PC-3 (cell line): Measurements from ENCODE around the gene KNTC1. TPM values are rescaled to one million over a fixed set of nuclear protein-coding genes. Genes with fewer than 3 reads are reported as not detected.

ENCODE experiments used
- ATAC-seq: fragments of 200-7000 bp; cut with Tn5 transposase; 2 replicates; pipeline ENCODE4 v1.9.1; 2020; ENCODE audit warnings: mild to moderate bottlenecking, moderate library complexity
- BruUV-seq: library from RNA; stranded (reverse); fragments of 400-500 nt; replicated peaks from 2 replicates; lab custom pipeline; 2021; lab: Mats Ljungman, UMichigan
- CTCF ChIA-PET: fragments of 300-600 bp; sonication (Branson Sonifier 250); formaldehyde crosslinking; loops from one replicate; lab custom pipeline; 2022; ENCODE audit warnings: antibody characterized with exemption; lab: Charles Lee
- POLR2A ChIA-PET: fragments of 300-600 bp; sonication (Branson Sonifier 250); formaldehyde crosslinking; loops from one replicate; lab custom pipeline; 2022; ENCODE audit warnings: antibody characterized with exemption; ENCODE audit not compliant: unreplicated experiment; lab: Charles Lee
- DNase-seq: peaks from one replicate; pipeline ENCODE4 v3.0.0-alpha.2; 2015
- H2AFZ ChIP-seq: fragments of 300-600 bp; sonication (generic); 2 replicates; pipeline ENCODE4 v1.6.0; 2016; ENCODE audit warnings: antibody characterized with exemption, low read length
- H3F3A ChIP-seq: fragments of 300-600 bp; sonication (generic); one replicate; pipeline ENCODE4 v1.6.0; 2017; ENCODE audit warnings: antibody characterized with exemption, low read length, control low read depth, mild to moderate bottlenecking; ENCODE audit not compliant: unreplicated experiment
- H3K27ac ChIP-seq: fragments of 300-600 bp; sonication (generic); 2 replicates; pipeline ENCODE4 v1.5.1; 2016; ENCODE audit warnings: mild to moderate bottlenecking, low read length
- H3K27me3 ChIP-seq: fragments of 300-600 bp; sonication (generic); 2 replicates; pipeline ENCODE4 v1.6.1; 2016; ENCODE audit warnings: low read length, mixed read lengths
- H3K36me3 ChIP-seq: fragments of 300-600 bp; sonication (generic); 2 replicates; pipeline ENCODE4 v1.6.1; 2016; ENCODE audit warnings: low read depth, mixed run types, low read length, mixed read lengths
- H3K4me1 ChIP-seq: fragments of 300-600 bp; sonication (generic); 2 replicates; pipeline ENCODE4 v1.5.1; 2016; ENCODE audit warnings: low read length; ENCODE audit not compliant: insufficient read depth
- H3K4me2 ChIP-seq: fragments of 300-600 bp; sonication (generic); 2 replicates; pipeline ENCODE4 v1.6.0; 2016; ENCODE audit warnings: low read length
- H3K4me3 ChIP-seq: fragments of 300-600 bp; sonication (generic); 2 replicates; pipeline ENCODE4 v1.5.1; 2016; ENCODE audit warnings: mild to moderate bottlenecking, low read length, mixed read lengths
- H3K79me2 ChIP-seq: fragments of 300-600 bp; sonication (generic); 2 replicates; pipeline ENCODE4 v1.6.1; 2017; ENCODE audit warnings: low read length, mixed read lengths
- H3K9ac ChIP-seq: fragments of 300-600 bp; sonication (generic); 2 replicates; pipeline ENCODE4 v1.6.0; 2016; ENCODE audit warnings: mild to moderate bottlenecking, low read length
- H3K9me2 ChIP-seq: fragments of 300-600 bp; sonication (generic); replicated peaks from 2 replicates; pipeline ENCODE4 v1.6.1; 2016; ENCODE audit warnings: mixed run types, low read length, mixed read lengths
- H3K9me3 ChIP-seq: fragments of 300-600 bp; sonication (generic); 2 replicates; pipeline ENCODE4 v1.6.1; 2016; ENCODE audit warnings: low read length, mixed read lengths
- H4K20me1 ChIP-seq: fragments of 300-600 bp; sonication (generic); 2 replicates; pipeline ENCODE4 v1.6.1; 2016; ENCODE audit warnings: low read length, mixed read lengths
- EZH2 ChIP-seq: fragments of 300-600 bp; sonication (generic); IDR thresholded peaks from one replicate; pipeline ENCODE4 v1.6.1; 2017; ENCODE audit warnings: antibody characterized with exemption, mild to moderate bottlenecking, low read length; ENCODE audit not compliant: unreplicated experiment
- EZH2phosphoT487 ChIP-seq: fragments of 300-600 bp; sonication (generic); IDR thresholded peaks from 2 replicates; pipeline ENCODE4 v1.6.1; 2018; ENCODE audit warnings: mild to moderate bottlenecking, antibody characterized with exemption, low read length, borderline replicate concordance
- intact Hi-C: fragments of 100-400 bp; cut with micrococcal nuclease; formaldehyde crosslinking; loops from 2 replicates; pipeline ENCODE4 v1.9.0; 2023
- total RNA-seq: library from RNA; depleted of rRNA; stranded (reverse); fragments of >200 nt; gene quantifications from 2 replicates; pipeline ENCODE4 v1.2.3, GENCODE V29; 2014; rRNA removed
- TF ChIP-seq, protein P1 (sequence below): fragments of 300-600 bp; sonication (generic); conservative IDR thresholded peaks from 2 replicates; pipeline ENCODE4 v1.5.1; 2017; ENCODE audit warnings: antibody characterized with exemption, low read depth, mild to moderate bottlenecking, low read length

The KNTC1 gene
- total RNA-seq, 1 experiment from 2014 or later, result 80.3 TPM

DNA sequence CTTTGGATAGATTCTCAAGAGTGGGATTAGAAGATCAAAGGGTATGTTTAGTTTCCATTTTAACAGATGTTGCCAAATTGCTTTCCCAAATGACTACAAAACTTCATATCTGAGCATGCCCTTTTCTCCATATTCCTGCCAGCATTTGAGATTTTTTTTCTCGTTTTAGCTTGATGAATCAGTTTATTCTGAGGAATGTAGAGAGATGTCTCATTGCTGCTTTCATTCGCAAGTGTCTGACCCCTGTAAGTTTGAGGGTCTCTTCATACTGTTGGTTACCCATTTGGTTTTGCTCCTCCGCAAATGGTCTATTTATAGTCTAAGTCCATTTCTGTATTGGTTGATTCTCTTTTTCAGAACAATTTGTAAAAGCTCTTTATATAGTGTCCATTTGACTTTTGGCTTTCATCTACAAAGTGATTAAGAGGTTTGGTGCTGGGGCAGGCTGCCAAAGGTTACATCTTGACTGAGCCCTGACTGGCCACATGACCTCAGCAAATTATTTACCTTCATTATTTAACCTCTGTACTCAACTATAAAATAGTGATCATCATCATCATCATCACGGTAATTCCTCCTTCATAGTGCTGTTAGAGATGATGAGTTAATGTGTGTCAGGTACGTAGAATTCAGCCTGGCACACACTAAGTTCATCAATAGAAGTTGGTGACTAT is 142.5 kb downstream of the KNTC1 start:
- peak; percentile 73 for ATAC-seq
- Histone ChIP-seq H3K4me3 (peak overlapping the region; percentile 5; the same call in 1 of the 2 replicates), H2AFZ (peak overlapping the region; percentile 9; the same call in 1 of the 2 replicates), H3K9ac (peak overlapping the region; percentile 1; the same call in 1 of the 2 replicates), H3F3A (peaks cover 6% of the 10 kb centered on the region), H3K27ac (peak overlapping the region; percentile 76), H3K4me1 (peaks cover 23% of the 10 kb centered on the region), H3K9me3 (no peaks in the 10 kb centered on the region), H4K20me1 (no peaks in the 10 kb centered on the region), H3K9me2 (no peaks in the 10 kb centered on the region), H3K27me3 (no peaks in the 10 kb centered on the region), H3K4me2 (peak overlapping the region; percentile 45), H3K79me2 (no peaks in the 10 kb centered on the region), H3K36me3 (no peaks in the 10 kb centered on the region)
- no TSS peak for BruUV-seq
- DNase-seq, result peak; percentile 91
- intact Hi-C loops, result loop anchor here (1.0 kb wide), 1 partner anchor 10 kb away; no protein-coding TSS in a partner anchor
- TF ChIP-seq EZH2phosphoT487 (no peak), EZH2 (no peak)
- TF ChIP-seq, protein P1, sequence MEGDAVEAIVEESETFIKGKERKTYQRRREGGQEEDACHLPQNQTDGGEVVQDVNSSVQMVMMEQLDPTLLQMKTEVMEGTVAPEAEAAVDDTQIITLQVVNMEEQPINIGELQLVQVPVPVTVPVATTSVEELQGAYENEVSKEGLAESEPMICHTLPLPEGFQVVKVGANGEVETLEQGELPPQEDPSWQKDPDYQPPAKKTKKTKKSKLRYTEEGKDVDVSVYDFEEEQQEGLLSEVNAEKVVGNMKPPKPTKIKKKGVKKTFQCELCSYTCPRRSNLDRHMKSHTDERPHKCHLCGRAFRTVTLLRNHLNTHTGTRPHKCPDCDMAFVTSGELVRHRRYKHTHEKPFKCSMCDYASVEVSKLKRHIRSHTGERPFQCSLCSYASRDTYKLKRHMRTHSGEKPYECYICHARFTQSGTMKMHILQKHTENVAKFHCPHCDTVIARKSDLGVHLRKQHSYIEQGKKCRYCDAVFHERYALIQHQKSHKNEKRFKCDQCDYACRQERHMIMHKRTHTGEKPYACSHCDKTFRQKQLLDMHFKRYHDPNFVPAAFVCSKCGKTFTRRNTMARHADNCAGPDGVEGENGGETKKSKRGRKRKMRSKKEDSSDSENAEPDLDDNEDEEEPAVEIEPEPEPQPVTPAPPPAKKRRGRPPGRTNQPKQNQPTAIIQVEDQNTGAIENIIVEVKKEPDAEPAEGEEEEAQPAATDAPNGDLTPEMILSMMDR, result no peak
- ChIA-PET CTCF (no interaction called here), POLR2A (interaction anchor here (0.5 to 0.6 kb wide), 4 partner anchors 8 to 143 kb away, joined by 3 to 13 read pairs (median 4); no protein-coding TSS in a partner anchor)

DNA sequence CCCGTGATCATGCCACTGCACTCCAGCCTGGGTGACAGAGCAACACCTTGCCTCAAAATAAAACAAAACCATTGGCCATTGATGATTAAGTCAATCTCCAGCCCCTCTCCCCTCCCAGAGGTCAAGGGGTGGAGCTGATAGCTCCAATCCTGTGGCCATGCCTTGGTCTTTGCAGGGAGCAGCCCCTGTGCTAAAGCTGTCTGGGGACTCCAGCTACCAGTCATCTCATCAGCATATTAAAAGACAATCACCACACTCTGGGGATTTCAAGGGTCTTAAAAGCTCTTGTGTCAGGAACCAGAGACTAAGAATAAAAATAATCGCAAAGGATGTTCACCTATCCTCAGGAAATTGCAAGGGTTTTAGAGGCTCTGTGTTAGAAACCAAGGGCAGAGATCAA is 145.5 kb downstream of the KNTC1 start:
- Histone ChIP-seq H3K4me2 (no peak overlapping the region), H2AFZ (no peak overlapping the region), H3K4me1 (peaks cover 23% of the 10 kb centered on the region), H3F3A (peaks cover 6% of the 10 kb centered on the region), H3K4me3 (no peak overlapping the region), H4K20me1 (no peaks in the 10 kb centered on the region), H3K9me3 (no peaks in the 10 kb centered on the region), H3K27ac (no peak overlapping the region), H3K9me2 (no peaks in the 10 kb centered on the region), H3K27me3 (no peaks in the 10 kb centered on the region), H3K36me3 (no peaks in the 10 kb centered on the region), H3K9ac (no peak overlapping the region), H3K79me2 (no peaks in the 10 kb centered on the region)
- no peak for DNase-seq
- intact Hi-C loops, result no loop called here
- no TSS peak for BruUV-seq
- POLR2A ChIA-PET, result no interaction called here
- CTCF ChIA-PET, result no interaction called here
- ATAC-seq, result no peak
- TF ChIP-seq EZH2 (no peak), EZH2phosphoT487 (no peak)
- TF ChIP-seq, protein P1, result no peak

Other genes with a start within 250 kb of the KNTC1 start
- gene CLIP1, start 104.6 kb upstream of the KNTC1 start, total RNA-seq, result 46.4 and 57.9 TPM in 2 replicates
- 14.4 and 15.0 TPM in 2 replicates for gene ZCCHC8, start 26.3 kb upstream of the KNTC1 start, total RNA-seq
- 87.3 and 105 TPM in 2 replicates for gene RSRC2, start 313 bp upstream of the KNTC1 start, total RNA-seq
- 0.17 TPM in 1 of 2 replicates, not detected in the other for gene HCAR2, start 176.1 kb downstream of the KNTC1 start, total RNA-seq
- not detected in 2 replicates for gene HCAR3, start 189.6 kb downstream of the KNTC1 start, total RNA-seq
- 4.0 and 4.7 TPM in 2 replicates for gene HCAR1, start 203.6 kb downstream of the KNTC1 start, total RNA-seq
- 83.3 and 91.9 TPM in 2 replicates for gene DENR, start 225.6 kb downstream of the KNTC1 start, total RNA-seq
- 0.47 and 0.58 TPM in 2 replicates for gene CCDC62, start 247.3 kb downstream of the KNTC1 start, total RNA-seq